OCI-LY3 (cell line): ENCODE measurements around the gene CACTIN.

ENCODE experiments used
- CTCF ChIP-seq: fragments of 200-600, 300-600 bp; sonication (generic); IDR thresholded peaks from 2 replicates; pipeline ENCODE4 v1.5.1; 2014; ENCODE audit warnings: antibody characterized with exemption, low read length, low read depth
- EZH2phosphoT487 ChIP-seq: fragments of 200-600 bp; shearing (Covaris generic); IDR thresholded peaks from 2 replicates; pipeline ENCODE4 v1.6.1; 2018; ENCODE audit warnings: antibody characterized with exemption, mixed run types, low read depth

DNA sequence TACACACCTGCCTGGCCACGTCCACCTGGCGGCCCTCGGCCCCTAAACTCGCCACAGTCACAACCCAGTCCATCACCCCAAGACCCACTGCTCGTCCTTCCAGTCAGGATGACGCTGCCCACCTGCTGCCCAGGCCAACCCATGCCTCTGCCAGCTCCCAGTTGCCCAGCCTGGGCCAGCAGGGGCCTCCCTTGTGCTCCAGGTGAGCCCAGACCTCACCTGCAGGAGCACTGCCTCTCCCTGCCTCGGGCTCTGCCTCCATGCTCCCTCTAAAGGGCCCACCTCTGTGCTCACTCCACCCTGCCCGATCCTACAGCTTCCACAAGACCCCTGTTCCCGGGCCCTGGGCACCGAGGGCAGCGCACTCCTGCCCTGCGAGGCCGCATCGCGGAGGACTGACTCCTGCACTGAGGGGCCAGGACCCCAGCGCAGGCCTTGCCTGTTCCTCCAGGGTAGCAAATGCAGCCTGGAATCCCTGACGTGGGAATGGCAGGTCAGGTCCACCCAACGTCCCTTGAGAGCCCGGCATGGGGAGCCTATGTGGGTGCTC lies 8.0 kb upstream of the CACTIN start:
- TF ChIP-seq CTCF (no peak), EZH2phosphoT487 (no peak)
